Lower leg skin (tissue), 4 donors: ENCODE results near the gene GHSR. TPM values are rescaled to one million over a fixed set of nuclear protein-coding genes. Genes with fewer than 3 reads are reported as not detected.
"Not testable (repeated sequence)": the region's sequence is repeated elsewhere in the genome, so short reads cannot be mapped to it uniquely, and the experiment has no call there.

ENCODE experiments used
- DNase-seq, 2 donors: peaks; one replicate each; pipeline ENCODE4 v3.0.0-alpha.2; 2019; ENCODE audit warnings: low spot score in 2 of 2
- H3K4me3 ChIP-seq: fragments of 200-600 bp; sonication (generic); 2 replicates; pipeline ENCODE4 v1.5.1; 2017; ENCODE audit warnings: mild to moderate bottlenecking, low read depth; ENCODE audit not compliant: poor library complexity, severe bottlenecking
- CTCF ChIP-seq, 3 donors: fragments of 450-650 bp; IDR thresholded peaks; one replicate each; pipeline ENCODE4 v1.5.1; 2016; ENCODE audit warnings: antibody characterized with exemption in 3 of 3, mild to moderate bottlenecking in 3 of 3, moderate library complexity in 2 of 3
- POLR2A ChIP-seq, 2 donors: fragments of 450-650 bp; IDR thresholded peaks; one replicate each; pipeline ENCODE4 v1.6.1; 2016 to 2017; ENCODE audit warnings: antibody characterized with exemption in 2 of 2, mild to moderate bottlenecking in 1 of 2, moderate library complexity in 1 of 2
- WGBS, 2 donors: methylation state at CpG; one replicate each; pipeline ENCODE4 v1.1.5; 2018; 5-methylcytosine and 5-hydroxymethylcytosine counted together
- intact Hi-C: fragments of 100-400 bp; cut with DNase I; formaldehyde crosslinking; loops from one replicate; pipeline ENCODE4 v1.15.0; 2023; ENCODE audit warnings: low total_unique reads
- total RNA-seq, 4 donors: library from RNA; depleted of rRNA; stranded (reverse); fragments of >200 nt; gene quantifications; one replicate each; pipeline ENCODE4 v1.1.0, GENCODE V29; 2016

The GHSR gene
- not detected for total RNA-seq

GRCh38 chr3:172447611-172448579 is at the start of gene GHSR:
TSS of gene GHSR (minus strand) at chr3:172448456. CDS start at chr3:172448413, 43 bp downstream.
- H3K4me3 ChIP-seq = no peak within 1 kb of the TSS
- WGBS, 2 donors = 11 to 12% methylated on average over 52 to 76 of the region's 76 CpGs
- DNase-seq = no peak
- intact Hi-C loops = no loop called here
- TF ChIP-seq CTCF (IDR thresholded peaks at IDR 0.05) = no peak
- TF ChIP-seq POLR2A (IDR thresholded peaks at IDR 0.05) = no peak

- whole genome bisulfite sequencing, 2 donors = 21 to 25% methylated on average over 4 of the region's 4 CpGs
- peak; percentile 81 to 94 for DNase-seq
- intact Hi-C loops = loop anchor here (5.0 kb wide), 1 partner anchor 107 kb away; no protein-coding TSS in a partner anchor
- H3K4me3 ChIP-seq = not testable (repeated sequence)
Observed at GRCh38 chr3:172490198-172490669, 42.0 kb upstream of the GHSR start.

GRCh38 chr3:172478116-172478515 is 29.9 kb upstream of the GHSR start:
- no peak overlapping the region for H3K4me3 ChIP-seq
- TF ChIP-seq CTCF (IDR thresholded peaks at IDR 0.05) = no peak
- TF ChIP-seq POLR2A (IDR thresholded peaks at IDR 0.05) = no peak
- 29 to 37% methylated on average over 1 of the region's 1 CpG for WGBS, 2 donors
- intact Hi-C loops = no loop called here
- DNase-seq = no peak

- WGBS, 2 donors = 80 to 82% methylated on average over 5 of the region's 5 CpGs
Observed at GRCh38 chr3:172476347-172476746, 28.1 kb upstream of the GHSR start.

GRCh38 chr3:172475703-172476102 is 27.4 kb upstream of the GHSR start:
- TF ChIP-seq CTCF (IDR thresholded peaks at IDR 0.05) (no peak), POLR2A (IDR thresholded peaks at IDR 0.05) (no peak)
- no peak overlapping the region for H3K4me3 ChIP-seq
- intact Hi-C loops = no loop called here
- WGBS, 2 donors = 95 to 97% methylated on average over 5 of the region's 5 CpGs
- no peak for DNase-seq

More at GRCh38 chr3:172476347-172476746, 28.1 kb upstream of the GHSR start:
- intact Hi-C loops = no loop called here
- H3K4me3 ChIP-seq = no peak overlapping the region
- no peak for TF ChIP-seq CTCF (IDR thresholded peaks at IDR 0.05)
- no peak for TF ChIP-seq POLR2A (IDR thresholded peaks at IDR 0.05)
- DNase-seq = no peak

GRCh38 chr3:172471903-172472302 is 23.6 kb upstream of the GHSR start:
- no peak for DNase-seq
- no peak overlapping the region for H3K4me3 ChIP-seq
- WGBS, 2 donors = 63 to 79% methylated on average over 1 of the region's 1 CpG
- intact Hi-C loops = no loop called here
- TF ChIP-seq CTCF (IDR thresholded peaks at IDR 0.05) (no peak), POLR2A (IDR thresholded peaks at IDR 0.05) (no peak)
